GM12878 (cell line): ENCODE data around the gene CBFA2T3. TPM values are rescaled to one million over a fixed set of nuclear protein-coding genes. Genes with fewer than 3 reads are reported as not detected.

ENCODE experiments used
- ATAC-seq: fragments of 200-7000 bp; cut with Tn5 transposase; 3 replicates; pipeline ENCODE4 v1.9.1; 2020; ENCODE audit warnings: mild to moderate bottlenecking, moderate library complexity
- BruUV-seq: library from RNA; stranded (reverse); fragments of 400-500 nt; replicated peaks from 2 replicates; lab custom pipeline; 2021; lab: Mats Ljungman, UMichigan
- CTCF ChIA-PET: fragments of 300-600 bp; sonication (Branson Sonifier 250); formaldehyde crosslinking; extraction: SDS; loops from one replicate; lab custom pipeline; 2021; ENCODE audit warnings: inconsistent platforms; lab: Yijun Ruan, JAX
- POLR2A ChIA-PET: fragments of 350-600 bp; formaldehyde crosslinking; extraction: SDS; loops from one replicate; lab custom pipeline; 2021; ENCODE audit warnings: inconsistent platforms; lab: Charles Lee
- RAD21 ChIA-PET: fragments of 300-600 bp; sonication (Branson Sonifier 250); formaldehyde crosslinking; loops from one replicate; lab custom pipeline; 2023; ENCODE audit warnings: antibody characterized with exemption; ENCODE audit not compliant: unreplicated experiment; lab: Charles Lee
- SMC1A ChIA-PET: fragments of 300-600 bp; sonication (Branson Sonifier 250); formaldehyde crosslinking; loops from one replicate; lab custom pipeline; 2023; ENCODE audit not compliant: unreplicated experiment, uncharacterized antibody; lab: Charles Lee
- DNase-seq: peaks from one replicate; pipeline ENCODE4 v3.0.0-alpha.2; 2011; ENCODE audit warnings: low read depth, low spot score
- FAIRE-seq: peaks from 3 replicates; lab custom pipeline; 2011; peaks lifted over from hg19 to GRCh38; lab: Jason Lieb, UNC
- H2AFZ ChIP-seq: 2 replicates; pipeline ENCODE4 v1.6.0; 2011; ENCODE audit warnings: low read depth, low read length, control low read depth; ENCODE audit not compliant: control insufficient read depth
- H3K27ac ChIP-seq: 2 replicates; pipeline ENCODE4 v1.5.1; 2011; ENCODE audit warnings: control low read depth; ENCODE audit not compliant: control insufficient read depth, insufficient read depth
- H3K27me3 ChIP-seq, 2 experiments: replicated peaks in 1 of 2; 2 replicates each; pipeline versions ENCODE4 v1.6.0 to v1.6.1; 2011; ENCODE audit warnings: low read length in 1 of 2; ENCODE audit not compliant: control insufficient read depth in 2 of 2, insufficient read depth in 2 of 2
- H3K36me3 ChIP-seq, 2 experiments: 2 replicates each; pipeline ENCODE4 v1.5.1; 2011; ENCODE audit warnings: low read length in 1 of 2; ENCODE audit not compliant: control insufficient read depth in 2 of 2, insufficient read depth in 2 of 2
- H3K4me1 ChIP-seq: 2 replicates; pipeline ENCODE4 v1.6.1; 2011; ENCODE audit warnings: mild to moderate bottlenecking, low read length, moderate library complexity, mixed read lengths; ENCODE audit not compliant: control insufficient read depth, insufficient read depth
- H3K4me2 ChIP-seq: 2 replicates; pipeline ENCODE4 v1.6.0; 2011; ENCODE audit warnings: control low read depth; ENCODE audit not compliant: control insufficient read depth, insufficient read depth
- H3K4me3 ChIP-seq: fragments of 200-600 bp; sonication (generic); 2 replicates; pipeline ENCODE4 v1.5.1; 2016
- H3K79me2 ChIP-seq: 2 replicates; pipeline ENCODE4 v1.6.0; 2011; ENCODE audit warnings: low read length; ENCODE audit not compliant: control insufficient read depth, insufficient read depth
- H3K9ac ChIP-seq: 2 replicates; pipeline ENCODE4 v1.8.0; 2011; ENCODE audit warnings: low read length, control low read depth, mixed read lengths; ENCODE audit not compliant: control insufficient read depth, insufficient read depth
- H3K9me3 ChIP-seq: replicated peaks from 3 replicates; pipeline ENCODE4 v1.5.1; 2011; ENCODE audit warnings: mild to moderate bottlenecking, low read length; ENCODE audit not compliant: control insufficient read depth, insufficient read depth
- H4K20me1 ChIP-seq: 2 replicates; pipeline ENCODE4 v1.6.0; 2011; ENCODE audit not compliant: control insufficient read depth, insufficient read depth
- CEBPB ChIP-seq, 2 experiments: fragments of 150-350 bp in 1 of 2; IDR thresholded peaks; 2 replicates each; pipeline ENCODE4 v1.6.1; 2012 to 2014; ENCODE audit warnings: low read depth in 2 of 2, low read length in 2 of 2, borderline replicate concordance in 1 of 2, inconsistent platforms in 1 of 2
- FOXK2 ChIP-seq: fragments of 450-650 bp; IDR thresholded peaks from 2 replicates; pipeline ENCODE4 v1.6.1; 2017; ENCODE audit warnings: mild to moderate bottlenecking, moderate library complexity
- GABPA ChIP-seq: IDR thresholded peaks from 2 replicates; pipeline ENCODE4 v1.6.1; 2014; ENCODE audit warnings: antibody characterized with exemption, low read depth, mild to moderate bottlenecking, inconsistent platforms
- NR2C2 ChIP-seq: IDR thresholded peaks from 2 replicates; pipeline ENCODE4 v1.6.1; 2011; ENCODE audit warnings: borderline replicate concordance, low read depth; ENCODE audit not compliant: control insufficient read depth, insufficient read length
- PML ChIP-seq: IDR thresholded peaks from 2 replicates; pipeline ENCODE4 v1.6.1; 2012; ENCODE audit warnings: low read length, inconsistent platforms
- POLR2A ChIP-seq: IDR thresholded peaks from 2 replicates; pipeline ENCODE4 v1.6.1; 2011; ENCODE audit warnings: low read depth, mild to moderate bottlenecking, low read length
- SIN3A ChIP-seq: IDR thresholded peaks from 2 replicates; pipeline ENCODE4 v1.6.1; 2012; ENCODE audit warnings: low read depth, low read length, improper control_type of control experiment
- ZNF24 ChIP-seq: fragments of 450-650 bp; IDR thresholded peaks from 2 replicates; pipeline ENCODE4 v1.6.1; 2017; ENCODE audit warnings: antibody characterized with exemption, mild to moderate bottlenecking
- WGBS: methylation state at CpG from one replicate; pipeline ENCODE4 v1.1.6; 2016; ENCODE audit warnings: low lambda C conversion rate; ENCODE audit not compliant: insufficient replicate concordance, insufficient coverage; ENCODE audit errors: missing lambda C conversion rate; 5-methylcytosine and 5-hydroxymethylcytosine counted together
- in situ Hi-C: fragments of 300-500 bp; cut with MboI; formaldehyde crosslinking; loops from 9 replicates; pipeline ENCODE4 v1.14.3; 2018; ENCODE audit warnings: mixed read lengths
- intact Hi-C: fragments of 100-400 bp; cut with micrococcal nuclease; formaldehyde crosslinking; loops from one replicate; pipeline ENCODE4 v1.14.2; 2022; ENCODE audit not compliant: unreplicated experiment
- polyA plus RNA-seq, 11 experiments: library from polyadenylated mRNA; depleted of rRNA in 4 of 11; unstranded in 6 of 11; stranded (reverse) in 5 of 11; fragments of >200 nt; fragmentation: Nextera tagmentation in 4 of 11; fragmentation: Illumina TruSeq in 1 of 11; extraction: Ambion mirVana in 4 of 11; extraction: Trizol in 1 of 11; gene quantifications; 1 replicate in 1 of 11; 2 replicates in 10 of 11; pipeline versions ENCODE4 v1.2.1 to v1.2.3, GENCODE V29; 2011 to 2016; ENCODE audit warnings: inconsistent platforms in 2 of 11, missing spikeins in 2 of 11, low read depth in 1 of 11
- total RNA-seq, 4 experiments: library from RNA; depleted of rRNA in 3 of 4; stranded (reverse); fragments of >200 nt in 3 of 4; fragmentation: Illumina TruSeq in 1 of 4; extraction: Trizol in 1 of 4; gene quantifications; 2 replicates each; pipeline versions ENCODE4 v1.2.1 to v1.2.3, GENCODE V29; 2013 to 2021
- TF ChIP-seq, protein P1 (sequence below): fragments of 450-650 bp; IDR thresholded peaks from 2 replicates; pipeline ENCODE4 v1.6.1; 2016; ENCODE audit warnings: mild to moderate bottlenecking

CBFA2T3 gene
- total and polyA plus RNA-seq, 10 of the 15 experiments (the other 5 are each of a cell fraction or from before 2014, with no cell fraction given) = 0.69 to 42.6 (median 4.5) TPM

- ChIA-PET RAD21 (no interaction called here), CTCF (no interaction called here), POLR2A (interaction anchor here (0.6 kb wide), 1 partner anchor 10 kb away, joined by 7 read pairs; no protein-coding TSS in a partner anchor), SMC1A (no interaction called here)
- ATAC-seq (no peak), FAIRE-seq (no peak), DNase-seq (no peak)
- no peak overlapping the region for H3K27ac ChIP-seq
- H3K4me2 ChIP-seq = no peak overlapping the region
- no TSS peak for BruUV-seq
- no peaks in the 10 kb centered on the region for H4K20me1 ChIP-seq
- H3K9ac ChIP-seq = no peak overlapping the region
- H3K4me1 ChIP-seq = no peaks in the 10 kb centered on the region
- in situ Hi-C loops (no loop called here), intact Hi-C loops (no loop called here)
- WGBS = 97% methylated on average over 20 of the region's 20 CpGs
- TF ChIP-seq FOXK2 (no peak), ZNF24 (no peak), NR2C2 (no peak), PML (no peak)
- no peaks in the 10 kb centered on the region for H3K27me3 ChIP-seq
- H3K9me3 ChIP-seq = no peaks in the 10 kb centered on the region
- no peaks in the 10 kb centered on the region; a peak in 1 of 4 replicates for H3K36me3 ChIP-seq
- H3K4me3 ChIP-seq = no peak overlapping the region
- no peak overlapping the region for H2AFZ ChIP-seq
- no peaks in the 10 kb centered on the region for H3K79me2 ChIP-seq
Measured at GRCh38 chr16:88843256-88843655, 133.8 kb downstream of the CBFA2T3 start.

- Histone ChIP-seq H3K36me3 (no peaks in the 10 kb centered on the region; a peak in 1 of 4 replicates), H3K79me2 (no peaks in the 10 kb centered on the region), H4K20me1 (no peaks in the 10 kb centered on the region), H3K9me3 (no peaks in the 10 kb centered on the region), H3K9ac (no peak overlapping the region), H3K27me3 (no peaks in the 10 kb centered on the region), H3K4me3 (no peak overlapping the region), H3K4me1 (no peaks in the 10 kb centered on the region), H2AFZ (no peak overlapping the region), H3K4me2 (no peak overlapping the region), H3K27ac (no peak overlapping the region)
- WGBS = 95% methylated on average over 25 of the region's 25 CpGs
- RAD21 ChIA-PET = no interaction called here
- POLR2A ChIA-PET = interaction anchor here (0.6 kb wide), 1 partner anchor 11 kb away, joined by 7 read pairs; no protein-coding TSS in a partner anchor
- DNase-seq = no peak
- CTCF ChIA-PET = no interaction called here
- no peak for FAIRE-seq
- intact Hi-C loops = no loop called here
- ATAC-seq = no peak
- BruUV-seq = no TSS peak
- SMC1A ChIA-PET = no interaction called here
- TF ChIP-seq CEBPB (IDR thresholded peaks at IDR 0.05; ENCODE audit: borderline replicate concordance in 1 of 2, low read depth in 2 of 2, low read length in 2 of 2) (no peak), SIN3A (no peak), POLR2A (no peak), GABPA (no peak)
- TF ChIP-seq, protein P1, sequence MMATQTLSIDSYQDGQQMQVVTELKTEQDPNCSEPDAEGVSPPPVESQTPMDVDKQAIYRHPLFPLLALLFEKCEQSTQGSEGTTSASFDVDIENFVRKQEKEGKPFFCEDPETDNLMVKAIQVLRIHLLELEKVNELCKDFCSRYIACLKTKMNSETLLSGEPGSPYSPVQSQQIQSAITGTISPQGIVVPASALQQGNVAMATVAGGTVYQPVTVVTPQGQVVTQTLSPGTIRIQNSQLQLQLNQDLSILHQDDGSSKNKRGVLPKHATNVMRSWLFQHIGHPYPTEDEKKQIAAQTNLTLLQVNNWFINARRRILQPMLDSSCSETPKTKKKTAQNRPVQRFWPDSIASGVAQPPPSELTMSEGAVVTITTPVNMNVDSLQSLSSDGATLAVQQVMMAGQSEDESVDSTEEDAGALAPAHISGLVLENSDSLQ = no peak
- in situ Hi-C loops = no loop called here
Measured at GRCh38 chr16:88842806-88843205, 134.2 kb downstream of the CBFA2T3 start.
